H9 (cell line): ENCODE measurements around the gene ACAA2. TPM values are rescaled to one million over a fixed set of nuclear protein-coding genes. Genes with fewer than 3 reads are reported as not detected.

Source experiments
- DNase-seq: peaks from one replicate; pipeline ENCODE4 v3.0.0-alpha.2; 2017
- H2AFZ ChIP-seq: one replicate; pipeline ENCODE4 v1.6.1; 2013; ENCODE audit warnings: mild to moderate bottlenecking, low read length, control low read depth, moderate library complexity
- H2AK5ac ChIP-seq: 2 replicates; pipeline ENCODE4 v1.6.1; 2013; ENCODE audit warnings: low read length, control low read depth, mixed read lengths; ENCODE audit not compliant: insufficient read length
- H2BK120ac ChIP-seq: one replicate; pipeline ENCODE4 v1.6.1; 2013; ENCODE audit warnings: low read depth, mild to moderate bottlenecking, low read length, control low read depth, inconsistent platforms; ENCODE audit not compliant: poor library complexity, severe bottlenecking
- H2BK12ac ChIP-seq: 2 replicates; pipeline ENCODE4 v1.6.1; 2013; ENCODE audit warnings: low read length, control low read depth, mixed read lengths, low read depth; ENCODE audit not compliant: insufficient read length
- H2BK15ac ChIP-seq: 2 replicates; pipeline ENCODE4 v1.6.1; 2013; ENCODE audit warnings: low read depth, low read length, control low read depth
- H2BK20ac ChIP-seq: one replicate; pipeline ENCODE4 v1.6.1; 2013; ENCODE audit warnings: low read depth, mild to moderate bottlenecking, low read length, control low read depth, inconsistent platforms; ENCODE audit not compliant: poor library complexity, severe bottlenecking
- H2BK5ac ChIP-seq: 2 replicates; pipeline ENCODE4 v1.6.1; 2013; ENCODE audit warnings: low read length, control low read depth, mixed read lengths; ENCODE audit not compliant: insufficient read length
- H3K14ac ChIP-seq: 2 replicates; pipeline ENCODE4 v1.6.1; 2013; ENCODE audit warnings: low read length, control low read depth; ENCODE audit not compliant: insufficient read depth
- H3K18ac ChIP-seq: 2 replicates; pipeline ENCODE4 v1.6.1; 2013; ENCODE audit warnings: low read depth, mild to moderate bottlenecking, mixed read lengths, low read length, control low read depth; ENCODE audit not compliant: insufficient read length
- H3K23ac ChIP-seq: 2 replicates; pipeline ENCODE4 v1.6.1; 2013; ENCODE audit warnings: low read length, control low read depth, mixed read lengths, low read depth; ENCODE audit not compliant: insufficient read length
- H3K23me2 ChIP-seq: 2 replicates; pipeline ENCODE4 v1.6.1; 2013; ENCODE audit warnings: low read depth, mild to moderate bottlenecking, mixed read lengths, low read length, control low read depth; ENCODE audit not compliant: insufficient read length, poor library complexity, severe bottlenecking
- H3K27ac ChIP-seq: 2 replicates; pipeline ENCODE4 v1.5.1; 2013; ENCODE audit warnings: low read length, control low read depth, mixed read lengths, low read depth; ENCODE audit not compliant: insufficient read length
- H3K27me3 ChIP-seq: 2 replicates; pipeline ENCODE4 v1.6.1; 2013; ENCODE audit warnings: low read length, control low read depth, inconsistent platforms; ENCODE audit not compliant: insufficient read depth
- H3K4ac ChIP-seq: 2 replicates; pipeline ENCODE4 v1.6.1; 2013; ENCODE audit warnings: low read depth, mild to moderate bottlenecking, control low read depth, inconsistent platforms, low read length, moderate library complexity
- H3K4me1 ChIP-seq: 2 replicates; pipeline ENCODE4 v1.6.1; 2013; ENCODE audit warnings: low read length, control low read depth, inconsistent platforms; ENCODE audit not compliant: insufficient read depth
- H3K4me2 ChIP-seq: 2 replicates; pipeline ENCODE4 v1.6.1; 2013; ENCODE audit warnings: low read length, control low read depth, mixed read lengths; ENCODE audit not compliant: insufficient read length, insufficient read depth
- H3K56ac ChIP-seq: 2 replicates; pipeline ENCODE4 v1.6.1; 2013; ENCODE audit warnings: low read depth, mild to moderate bottlenecking, mixed read lengths, low read length, control low read depth; ENCODE audit not compliant: insufficient read length
- H3K79me1 ChIP-seq: 2 replicates; pipeline ENCODE4 v1.6.1; 2013; ENCODE audit warnings: low read depth, mild to moderate bottlenecking, moderate library complexity, low read length, control low read depth, inconsistent platforms; ENCODE audit not compliant: insufficient read depth, poor library complexity, severe bottlenecking
- H3K79me2 ChIP-seq: 2 replicates; pipeline ENCODE4 v1.6.1; 2013; ENCODE audit warnings: low read length, control low read depth, inconsistent platforms; ENCODE audit not compliant: insufficient read depth
- H3K9ac ChIP-seq: 2 replicates; pipeline ENCODE4 v1.6.1; 2013; ENCODE audit warnings: low read length, control low read depth, mixed read lengths; ENCODE audit not compliant: insufficient read length; ENCODE audit errors: extremely low read depth
- H3K9me3 ChIP-seq: one replicate; pipeline ENCODE4 v1.6.1; 2013; ENCODE audit warnings: low read depth, low read length, inconsistent platforms; ENCODE audit not compliant: control insufficient read depth
- H3T11ph ChIP-seq: one replicate; pipeline ENCODE4 v1.6.1; 2013; ENCODE audit warnings: mild to moderate bottlenecking, low read length, control low read depth, inconsistent platforms
- H4K20me1 ChIP-seq: one replicate; pipeline ENCODE4 v1.6.1; 2013; ENCODE audit not compliant: control insufficient read depth, insufficient read length, insufficient read depth
- H4K5ac ChIP-seq: 2 replicates; pipeline ENCODE4 v1.6.1; 2013; ENCODE audit warnings: low read depth, mild to moderate bottlenecking, mixed read lengths, low read length, control low read depth; ENCODE audit not compliant: insufficient read length
- H4K8ac ChIP-seq: replicated peaks from 2 replicates; pipeline ENCODE4 v1.6.1; 2013; ENCODE audit warnings: low read length, control low read depth, mixed read lengths, low read depth; ENCODE audit not compliant: insufficient read length
- H4K91ac ChIP-seq: 2 replicates; pipeline ENCODE4 v1.6.1; 2013; ENCODE audit warnings: low read depth, mild to moderate bottlenecking, moderate library complexity, mixed read lengths, low read length, control low read depth; ENCODE audit not compliant: insufficient read length
- H3K27ac Mint-ChIP-seq, 3 experiments: 2 replicates in 2 of 3; 3 replicates in 1 of 3; pipeline ENCODE4 v1.8.0; 2020 to 2021; ENCODE audit warnings: mixed read lengths in 3 of 3, mild to moderate bottlenecking in 1 of 3, moderate library complexity in 1 of 3
- H3K27me3 Mint-ChIP-seq: 2 replicates; pipeline ENCODE4 v1.8.0; 2021; ENCODE audit warnings: low read depth, mild to moderate bottlenecking, moderate library complexity, mixed read lengths
- H3K36me3 Mint-ChIP-seq, 3 experiments: 2 replicates in 2 of 3; 3 replicates in 1 of 3; pipeline ENCODE4 v1.8.0; 2020 to 2021; ENCODE audit warnings: low read depth in 3 of 3, mixed read lengths in 3 of 3; ENCODE audit not compliant: insufficient read depth in 1 of 3
- H3K4me1 Mint-ChIP-seq, 2 experiments: 2 replicates each; pipeline ENCODE4 v1.8.0; 2020; ENCODE audit warnings: mixed read lengths in 2 of 2
- H3K4me3 Mint-ChIP-seq, 2 experiments: 2 replicates in 1 of 2; 3 replicates in 1 of 2; pipeline ENCODE4 v1.8.0; 2020 to 2021; ENCODE audit warnings: mild to moderate bottlenecking in 2 of 2, mixed read lengths in 2 of 2, moderate library complexity in 1 of 2
- H3K9me3 Mint-ChIP-seq, 2 experiments: 2 replicates in 1 of 2; 3 replicates in 1 of 2; pipeline ENCODE4 v1.8.0; 2020; ENCODE audit warnings: mild to moderate bottlenecking in 2 of 2, mixed read lengths in 2 of 2, moderate library complexity in 1 of 2
- CTCF ChIP-seq: fragments of 200-600 bp; sonication (generic); conservative IDR thresholded peaks from 3 replicates; pipeline ENCODE4 v1.8.0; 2021; ENCODE audit warnings: antibody characterized with exemption, mild to moderate bottlenecking
- WGBS: extraction: QIAGEN DNeasy Blood & Tissue Kit; methylation state at CpG from one replicate; pipeline ENCODE4 v1.1.7; 2013; ENCODE audit warnings: missing lambda C conversion rate, low lambda C conversion rate, mixed read lengths; ENCODE audit not compliant: insufficient read length; ENCODE audit errors: extremely low coverage; 5-methylcytosine and 5-hydroxymethylcytosine counted together
- total RNA-seq: library from RNA; stranded (reverse); gene quantifications from 2 replicates; pipeline ENCODE4 v1.2.1, GENCODE V29; 2021

ACAA2 gene
- total RNA-seq, 1 experiment from 2014 or later, result 115 TPM

GRCh38 chr18:49834258-49834657 lies 20.9 kb upstream of the ACAA2 start:
- Histone ChIP-seq H3K4ac (no peak overlapping the region), H3K56ac (no peak overlapping the region), H3K27ac (no peak overlapping the region), H3K4me2 (no peak overlapping the region), H3K79me2 (no peaks in the 10 kb centered on the region), H3K14ac (no peak overlapping the region), H2AK5ac (no peak overlapping the region), H3T11ph (no peak overlapping the region), H3K79me1 (no peaks in the 10 kb centered on the region), H2BK15ac (no peak overlapping the region), H4K5ac (no peak overlapping the region), H3K4me1 (no peaks in the 10 kb centered on the region), H4K91ac (no peak overlapping the region), H3K9ac (no peak overlapping the region), H2BK20ac (no peak overlapping the region), H2BK120ac (no peak overlapping the region), H3K23ac (no peak overlapping the region), H4K20me1 (no peaks in the 10 kb centered on the region), H3K23me2 (no peaks in the 10 kb centered on the region), H2BK5ac (no peak overlapping the region), H3K18ac (no peak overlapping the region), H2BK12ac (no peak overlapping the region), H3K9me3 (no peaks in the 10 kb centered on the region), H2AFZ (no peak overlapping the region), H4K8ac (no peak overlapping the region), H3K27me3 (no peaks in the 10 kb centered on the region)
- TF ChIP-seq CTCF, result no peak
- DNase-seq, result no peak
- H3K27me3 Mint-ChIP-seq, result no peaks in the 10 kb centered on the region
- H3K4me1 Mint-ChIP-seq, result no peaks in the 10 kb centered on the region
- H3K27ac Mint-ChIP-seq, result no peak overlapping the region
- no CpG with 5 or more reads among the region's 3 CpGs for WGBS
- peaks cover 7 to 14% (median 9%) of the 10 kb centered on the region in 3 experiments; a peak in 6 of 7 replicates for H3K36me3 Mint-ChIP-seq
- no peak overlapping the region for H3K4me3 Mint-ChIP-seq
- H3K9me3 Mint-ChIP-seq, result peaks cover 5 to 14% of the 10 kb centered on the region in 2 experiments
